HepG2 (cell line): ENCODE results near the gene MRAP. TPM values are rescaled to one million over a fixed set of nuclear protein-coding genes. Genes with fewer than 3 reads are reported as not detected.

ENCODE experiments used
- ARID2 ChIP-seq: sonication (generic); formaldehyde crosslinking; IDR thresholded peaks from 2 replicates; pipeline ENCODE4 v1.8.1; 2022; ENCODE audit warnings: mild to moderate bottlenecking, missing genetic modification reagents, borderline replicate concordance
- FOSL1 ChIP-seq: sonication (generic); formaldehyde crosslinking; IDR thresholded peaks from 2 replicates; pipeline ENCODE4 v1.9.0; 2021; ENCODE audit warnings: missing genetic modification reagents, borderline replicate concordance
- FUBP1 ChIP-seq: sonication (generic); formaldehyde crosslinking; IDR thresholded peaks from 2 replicates; pipeline ENCODE4 v1.5.1; 2020; ENCODE audit warnings: missing genetic modification reagents, mild to moderate bottlenecking, borderline replicate concordance
- GABPB1 ChIP-seq: IDR thresholded peaks from 2 replicates; pipeline ENCODE4 v1.6.1; 2016; ENCODE audit warnings: mild to moderate bottlenecking, missing genetic modification reagents, moderate library complexity, missing compliant biosample characterization
- IRF1 ChIP-seq: sonication (generic); formaldehyde crosslinking; IDR thresholded peaks from 2 replicates; pipeline ENCODE4 v1.4.0; 2020; ENCODE audit warnings: low read depth, mild to moderate bottlenecking, missing genetic modification reagents
- MEF2D ChIP-seq: sonication (generic); formaldehyde crosslinking; IDR thresholded peaks from 2 replicates; pipeline ENCODE4 v1.5.1; 2020; ENCODE audit warnings: mild to moderate bottlenecking, missing genetic modification reagents
- NR2C2 ChIP-seq: sonication (generic); formaldehyde crosslinking; IDR thresholded peaks from 2 replicates; pipeline ENCODE4 v1.4.0; 2020; ENCODE audit warnings: missing genetic modification reagents, mild to moderate bottlenecking, moderate library complexity, borderline replicate concordance
- SOX6 ChIP-seq, 2 experiments: fragments of 450-650 bp in 1 of 2; sonication (generic) in 1 of 2; formaldehyde crosslinking in 1 of 2; IDR thresholded peaks; 2 replicates each; pipeline versions ENCODE4 v1.4.0 to v1.6.1; 2017 to 2020; ENCODE audit warnings: antibody characterized with exemption in 1 of 2, mild to moderate bottlenecking in 1 of 2, missing genetic modification reagents in 1 of 2
- TMF1 ChIP-seq: sonication (generic); formaldehyde crosslinking; IDR thresholded peaks from 2 replicates; pipeline ENCODE4 v1.8.1; 2022; ENCODE audit warnings: low read depth, missing genetic modification reagents
- ZIK1 ChIP-seq: sonication (generic); formaldehyde crosslinking; IDR thresholded peaks from 2 replicates; pipeline ENCODE4 v1.5.0; 2020; ENCODE audit warnings: mild to moderate bottlenecking, low read depth, missing genetic modification reagents, borderline replicate concordance
- ZKSCAN8 ChIP-seq: IDR thresholded peaks from 2 replicates; pipeline ENCODE4 v1.6.1; 2016; ENCODE audit warnings: borderline replicate concordance, missing genetic modification reagents, missing compliant biosample characterization
- ZNF709 ChIP-seq: sonication (generic); formaldehyde crosslinking; IDR thresholded peaks from 2 replicates; pipeline ENCODE4 v1.5.0; 2020; ENCODE audit warnings: mild to moderate bottlenecking, missing genetic modification reagents
- ZSCAN29 ChIP-seq: sonication (generic); formaldehyde crosslinking; conservative IDR thresholded peaks from 2 replicates; pipeline ENCODE4 v1.4.0; 2020; ENCODE audit warnings: mild to moderate bottlenecking, missing genetic modification reagents
- ZZZ3 ChIP-seq: sonication (generic); formaldehyde crosslinking; IDR thresholded peaks from 2 replicates; pipeline ENCODE4 v1.4.0; 2020; ENCODE audit warnings: missing genetic modification reagents, mild to moderate bottlenecking, borderline replicate concordance
- polyA plus RNA-seq, 8 experiments: library from polyadenylated mRNA; depleted of rRNA in 3 of 8; stranded (reverse) in 7 of 8; unstranded in 1 of 8; fragments of >200 nt; fragmentation: Illumina TruSeq in 4 of 8; extraction: Trizol in 4 of 8; gene quantifications; 2 replicates each; pipeline versions ENCODE4 v1.2.1 to v1.2.3, GENCODE V29; 2011 to 2016; ENCODE audit warnings: low read depth in 4 of 8, missing spikeins in 1 of 8, mixed read lengths in 1 of 8; ENCODE audit not compliant: insufficient read depth in 1 of 8
- total RNA-seq, 5 experiments: library from RNA; depleted of rRNA; stranded (reverse); fragments of >200 nt; fragmentation: Illumina TruSeq; extraction: Trizol; gene quantifications; 2 replicates each; pipeline ENCODE4 v1.2.3, GENCODE V29; 2016; ENCODE audit warnings: low read depth in 1 of 5
- TF ChIP-seq, protein P1 (sequence below): sonication (generic); formaldehyde crosslinking; conservative IDR thresholded peaks from 2 replicates; pipeline ENCODE4 v1.4.0; 2020; ENCODE audit warnings: missing genetic modification reagents
- TF ChIP-seq, protein P2 (sequence below): IDR thresholded peaks from 2 replicates; pipeline ENCODE4 v1.4.0; 2020; ENCODE audit warnings: mild to moderate bottlenecking, missing genetic modification reagents

MRAP gene
- total and polyA plus RNA-seq, 2 of the 13 experiments (the other 11 are each of a cell fraction or from before 2014, with no cell fraction given): 0.46 to 1.2 TPM

DNA sequence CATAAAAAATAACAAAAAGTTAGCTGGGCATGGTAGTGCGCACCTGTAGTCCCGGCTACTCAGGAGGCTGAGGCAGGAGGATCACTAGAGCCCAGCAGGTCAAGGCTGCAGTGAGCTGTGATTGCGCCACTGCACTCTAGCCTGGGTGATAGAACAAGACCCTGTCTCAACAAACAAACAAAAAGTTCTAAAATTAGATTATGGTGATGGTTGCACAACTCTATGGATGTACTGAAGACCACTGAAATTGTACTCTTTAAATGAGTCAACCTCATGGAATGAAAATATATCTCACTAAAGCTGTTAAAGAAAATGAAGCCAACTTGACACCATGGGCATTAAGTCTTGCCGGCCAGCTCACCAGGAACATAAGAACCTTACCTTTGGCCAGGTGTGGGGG, 9.1 kb downstream of the MRAP start (continued):
- TF ChIP-seq, protein P1, sequence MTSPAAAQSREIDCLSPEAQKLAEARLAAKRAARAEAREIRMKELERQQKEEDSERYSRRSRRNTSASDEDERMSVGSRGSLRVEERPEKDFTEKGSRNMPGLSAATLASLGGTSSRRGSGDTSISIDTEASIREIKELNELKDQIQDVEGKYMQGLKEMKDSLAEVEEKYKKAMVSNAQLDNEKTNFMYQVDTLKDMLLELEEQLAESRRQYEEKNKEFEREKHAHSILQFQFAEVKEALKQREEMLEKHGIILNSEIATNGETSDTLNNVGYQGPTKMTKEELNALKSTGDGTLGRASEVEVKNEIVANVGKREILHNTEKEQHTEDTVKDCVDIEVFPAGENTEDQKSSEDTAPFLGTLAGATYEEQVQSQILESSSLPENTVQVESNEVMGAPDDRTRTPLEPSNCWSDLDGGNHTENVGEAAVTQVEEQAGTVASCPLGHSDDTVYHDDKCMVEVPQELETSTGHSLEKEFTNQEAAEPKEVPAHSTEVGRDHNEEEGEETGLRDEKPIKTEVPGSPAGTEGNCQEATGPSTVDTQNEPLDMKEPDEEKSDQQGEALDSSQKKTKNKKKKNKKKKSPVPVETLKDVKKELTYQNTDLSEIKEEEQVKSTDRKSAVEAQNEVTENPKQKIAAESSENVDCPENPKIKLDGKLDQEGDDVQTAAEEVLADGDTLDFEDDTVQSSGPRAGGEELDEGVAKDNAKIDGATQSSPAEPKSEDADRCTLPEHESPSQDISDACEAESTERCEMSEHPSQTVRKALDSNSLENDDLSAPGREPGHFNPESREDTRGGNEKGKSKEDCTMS: no peak
- TF ChIP-seq ZIK1 (CRISPR knock-in tag) (no peak), TMF1 (CRISPR knock-in tag) (no peak), FUBP1 (no peak), MEF2D (CRISPR knock-in tag) (peak; percentile 98), NR2C2 (CRISPR knock-in tag) (peak; percentile 48; the same call in 1 of the 2 replicates), SOX6 (IDR thresholded peaks at IDR 0.05) (no peak), SOX6 (CRISPR knock-in tag; IDR thresholded peaks at IDR 0.05) (peak; percentile 43), ZZZ3 (CRISPR knock-in tag) (no peak), GABPB1 (CRISPR knock-in tag) (no peak), ZNF709 (no peak), ZKSCAN8 (CRISPR knock-in tag) (no peak), FOSL1 (CRISPR knock-in tag) (no peak), ARID2 (CRISPR knock-in tag) (no peak), IRF1 (CRISPR knock-in tag) (no peak), ZSCAN29 (no peak)
- TF ChIP-seq, protein P2, sequence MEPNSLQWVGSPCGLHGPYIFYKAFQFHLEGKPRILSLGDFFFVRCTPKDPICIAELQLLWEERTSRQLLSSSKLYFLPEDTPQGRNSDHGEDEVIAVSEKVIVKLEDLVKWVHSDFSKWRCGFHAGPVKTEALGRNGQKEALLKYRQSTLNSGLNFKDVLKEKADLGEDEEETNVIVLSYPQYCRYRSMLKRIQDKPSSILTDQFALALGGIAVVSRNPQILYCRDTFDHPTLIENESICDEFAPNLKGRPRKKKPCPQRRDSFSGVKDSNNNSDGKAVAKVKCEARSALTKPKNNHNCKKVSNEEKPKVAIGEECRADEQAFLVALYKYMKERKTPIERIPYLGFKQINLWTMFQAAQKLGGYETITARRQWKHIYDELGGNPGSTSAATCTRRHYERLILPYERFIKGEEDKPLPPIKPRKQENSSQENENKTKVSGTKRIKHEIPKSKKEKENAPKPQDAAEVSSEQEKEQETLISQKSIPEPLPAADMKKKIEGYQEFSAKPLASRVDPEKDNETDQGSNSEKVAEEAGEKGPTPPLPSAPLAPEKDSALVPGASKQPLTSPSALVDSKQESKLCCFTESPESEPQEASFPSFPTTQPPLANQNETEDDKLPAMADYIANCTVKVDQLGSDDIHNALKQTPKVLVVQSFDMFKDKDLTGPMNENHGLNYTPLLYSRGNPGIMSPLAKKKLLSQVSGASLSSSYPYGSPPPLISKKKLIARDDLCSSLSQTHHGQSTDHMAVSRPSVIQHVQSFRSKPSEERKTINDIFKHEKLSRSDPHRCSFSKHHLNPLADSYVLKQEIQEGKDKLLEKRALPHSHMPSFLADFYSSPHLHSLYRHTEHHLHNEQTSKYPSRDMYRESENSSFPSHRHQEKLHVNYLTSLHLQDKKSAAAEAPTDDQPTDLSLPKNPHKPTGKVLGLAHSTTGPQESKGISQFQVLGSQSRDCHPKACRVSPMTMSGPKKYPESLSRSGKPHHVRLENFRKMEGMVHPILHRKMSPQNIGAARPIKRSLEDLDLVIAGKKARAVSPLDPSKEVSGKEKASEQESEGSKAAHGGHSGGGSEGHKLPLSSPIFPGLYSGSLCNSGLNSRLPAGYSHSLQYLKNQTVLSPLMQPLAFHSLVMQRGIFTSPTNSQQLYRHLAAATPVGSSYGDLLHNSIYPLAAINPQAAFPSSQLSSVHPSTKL: 0 out of 2 replicates have a peak, but pooled peaks have one; percentile 17
